HG02798 (cell line): ENCODE results near the gene CUL4A.

Source experiments
- ATAC-seq: cut with Tn5 transposase; IDR thresholded peaks from one replicate; pipeline ENCODE4 v1.9.1; 2021; ENCODE audit warnings: mild to moderate bottlenecking; ENCODE audit not compliant: unreplicated experiment, poor library complexity

Gene CUL4A

DNA sequence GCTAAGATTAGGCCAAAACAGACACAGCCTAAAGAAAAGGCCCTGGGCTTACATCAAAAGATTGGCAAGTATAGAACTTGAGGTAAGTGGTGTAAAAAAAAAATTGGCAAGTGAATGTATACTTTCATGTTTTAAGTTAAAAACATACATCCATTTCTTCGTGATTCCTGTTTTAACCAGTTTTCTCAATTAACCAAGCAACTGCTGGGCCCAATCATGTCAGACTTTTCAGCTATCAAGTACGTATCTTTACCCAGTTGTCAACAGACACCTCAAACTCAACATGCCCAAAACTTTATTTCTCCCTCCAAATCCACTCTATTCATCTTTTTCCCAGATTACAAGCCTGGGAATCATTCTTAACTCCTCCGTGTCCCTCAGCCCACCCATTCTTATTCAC, 2.0 kb upstream of the CUL4A start:
- no peak for ATAC-seq

DNA sequence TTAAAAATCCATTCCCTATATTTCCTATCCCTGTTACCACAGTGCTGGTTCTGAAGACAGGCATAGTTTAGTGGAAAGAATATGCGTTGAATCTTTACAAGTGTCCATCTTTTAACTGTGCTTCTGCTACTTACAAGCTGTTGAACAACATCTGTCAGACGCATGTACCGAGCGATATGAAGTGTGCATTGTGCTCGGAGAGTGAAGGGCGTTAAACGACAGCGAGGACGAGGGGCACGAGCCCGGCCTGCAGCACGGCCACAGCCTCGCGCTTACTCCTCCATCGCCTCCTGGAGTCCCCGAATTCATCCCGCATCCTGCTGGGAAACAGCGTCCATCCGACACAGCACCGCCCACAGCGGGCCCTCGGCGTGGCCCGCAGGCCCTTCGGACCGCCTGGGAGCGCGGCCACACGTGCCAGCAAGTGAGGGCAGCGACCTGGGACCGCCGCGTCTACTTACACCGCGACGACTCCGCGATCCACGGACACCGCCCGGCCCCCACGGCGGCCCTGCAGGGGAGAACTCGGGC, 1.5 kb upstream of the CUL4A start:
- ATAC-seq: no peak

- ATAC-seq: peak; percentile 83
Measured at GRCh38 chr13:113208421-113209335, 735 bp upstream of the CUL4A start, which contains the start of gene PCID2. Gene PCID2 (minus strand): TSS chr13:113208669. CDS start chr13:113208634, 35 bp downstream.

GRCh38 chr13:113209759-113210421, 477 bp downstream of the CUL4A start:
- ATAC-seq: peak; percentile 40

GRCh38 chr13:113210833-113211232, 1.4 kb downstream of the CUL4A start:
- ATAC-seq: no peak

- no peak for ATAC-seq
Measured at GRCh38 chr13:113211774-113212173, 2.4 kb downstream of the CUL4A start.

- no peak for ATAC-seq
Measured at GRCh38 chr13:113216254-113217048, 7.0 kb downstream of the CUL4A start.

- ATAC-seq: no peak
Measured at GRCh38 chr13:113218586-113218985, 9.2 kb downstream of the CUL4A start.

- ATAC-seq: no peak
Measured at GRCh38 chr13:113219256-113219940, 10.0 kb downstream of the CUL4A start.

- no peak for ATAC-seq
Measured at GRCh38 chr13:113220141-113220598, 10.8 kb downstream of the CUL4A start.

- no peak for ATAC-seq
Measured at GRCh38 chr13:113220877-113221276, 11.5 kb downstream of the CUL4A start.

GRCh38 chr13:113223070-113223469, 13.7 kb downstream of the CUL4A start:
- no peak for ATAC-seq

DNA sequence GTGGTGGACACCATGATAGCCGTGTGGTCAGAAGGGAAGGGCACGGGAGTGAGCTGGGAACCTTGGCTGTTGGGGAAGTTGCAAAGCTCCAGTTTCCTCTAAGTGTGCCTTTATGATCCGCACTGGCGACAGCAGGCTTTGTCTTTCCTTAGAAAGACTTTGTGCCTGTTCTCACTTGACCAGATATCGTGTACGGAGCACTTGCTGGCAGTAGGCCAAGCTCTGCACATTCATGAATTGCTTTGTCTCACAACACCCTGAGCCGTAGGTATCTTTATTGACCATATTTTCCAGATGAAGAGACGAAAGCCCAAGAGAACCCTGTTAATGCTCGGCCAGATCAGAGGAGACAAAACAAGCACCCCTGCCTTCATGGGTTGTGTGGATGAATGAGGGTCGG, 15.1 kb downstream of the CUL4A start:
- no peak for ATAC-seq

- no peak for ATAC-seq
Measured at GRCh38 chr13:113225515-113225914, 16.1 kb downstream of the CUL4A start.

- no peak for ATAC-seq
Measured at GRCh38 chr13:113226873-113227450, 17.5 kb downstream of the CUL4A start.

GRCh38 chr13:113229161-113229560, 19.7 kb downstream of the CUL4A start:
- ATAC-seq: no peak

DNA sequence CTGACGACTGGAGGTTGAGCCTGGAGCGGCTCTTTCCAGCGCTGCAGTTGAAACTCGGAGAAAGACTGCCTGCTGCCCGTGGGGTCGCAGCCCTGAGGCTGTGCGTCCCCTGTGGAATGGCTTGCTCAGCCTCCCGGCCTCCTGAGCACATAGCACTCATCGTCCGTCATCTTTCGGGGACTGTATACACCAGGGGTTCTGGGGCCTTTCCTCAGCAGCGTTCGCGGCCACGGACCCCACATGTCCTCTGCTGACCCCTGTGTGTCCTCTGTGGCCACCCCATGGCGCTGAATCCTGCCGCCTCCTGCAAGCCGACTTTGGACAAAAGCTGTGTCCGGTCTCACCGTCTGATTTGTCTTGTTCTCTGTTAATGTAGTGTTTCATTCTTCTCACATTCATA, 20.4 kb downstream of the CUL4A start:
- ATAC-seq: no peak

DNA sequence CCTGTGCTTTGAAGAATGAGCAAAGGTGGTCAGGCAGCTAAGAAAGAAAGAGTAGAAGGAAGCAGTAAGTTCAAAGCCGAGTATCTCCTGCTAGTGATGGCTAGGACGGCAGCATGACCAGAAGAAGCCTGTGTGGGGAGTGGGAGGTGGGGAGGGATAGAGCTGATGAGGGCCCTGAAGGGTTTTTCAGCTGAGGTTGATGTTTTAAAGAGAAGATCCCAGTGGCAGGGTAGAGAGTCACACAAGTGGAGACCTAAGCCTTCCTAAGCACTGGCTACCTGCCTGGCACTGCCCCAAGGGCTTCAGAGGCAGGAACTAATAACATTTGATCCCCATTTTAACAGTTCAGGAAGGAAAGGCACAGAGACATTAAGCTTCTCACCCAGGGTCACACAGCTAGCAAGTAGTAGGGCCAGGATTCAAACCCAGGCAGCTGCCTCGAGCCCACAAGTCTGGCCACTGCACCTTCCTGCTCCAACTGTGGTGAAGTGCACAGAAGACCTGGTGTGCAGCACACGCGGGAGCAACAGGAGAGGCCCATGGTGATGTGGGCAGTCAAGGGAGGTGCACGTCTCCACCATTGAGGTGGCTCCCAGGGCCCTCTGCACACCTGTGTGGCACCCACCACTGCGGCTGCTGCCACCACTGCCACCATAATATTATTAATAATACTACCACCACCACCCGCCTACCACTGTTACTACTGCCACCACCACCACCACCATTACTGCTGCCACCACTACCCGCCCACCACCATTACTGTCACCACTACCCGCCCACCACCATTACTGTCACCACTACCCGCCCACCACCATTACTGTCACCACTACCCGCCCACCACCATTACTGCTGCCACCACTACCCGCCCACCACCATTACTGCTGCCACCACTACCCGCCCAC, 22.1 kb downstream of the CUL4A start:
- no peak for ATAC-seq
